ENCODE results near the gene HACD1. TPM values are rescaled to one million over a fixed set of nuclear protein-coding genes. Genes with fewer than 3 reads are reported as not detected.

HACD1 gene
- total RNA-seq: 100 to 1,000 TPM in 8 of 9 donors, 10 to 100 TPM in 1; 98.6 to 291 (median 155) TPM
- 100 to 1,000 TPM in 1 of 2 donors, 10 to 100 TPM in 1; 80.0 to 161 TPM for polyA plus RNA-seq
- long read RNA-seq, donor 1, transcript HACD1-201 (2 exons, 773 nt): major isoform, 5 of 21 reads
- long read RNA-seq, donor 1, partial matches to known transcripts: 4 of 21 reads
- long read RNA-seq, donor 1, other reads (novel, unspliced or antisense): 12 of 21 reads
- long read RNA-seq, donor 2, transcript HACD1-201 (2 exons, 773 nt): major isoform, 6 of 43 reads
- long read RNA-seq, donor 2, partial matches to known transcripts: 5 of 43 reads
- long read RNA-seq, donor 2, other reads (novel, unspliced or antisense): 30 of 43 reads
- long read RNA-seq, donor 3, partial matches to known transcripts: 2 of 24 reads
- long read RNA-seq, donor 3, other reads (novel, unspliced or antisense): 19 of 24 reads

DNA sequence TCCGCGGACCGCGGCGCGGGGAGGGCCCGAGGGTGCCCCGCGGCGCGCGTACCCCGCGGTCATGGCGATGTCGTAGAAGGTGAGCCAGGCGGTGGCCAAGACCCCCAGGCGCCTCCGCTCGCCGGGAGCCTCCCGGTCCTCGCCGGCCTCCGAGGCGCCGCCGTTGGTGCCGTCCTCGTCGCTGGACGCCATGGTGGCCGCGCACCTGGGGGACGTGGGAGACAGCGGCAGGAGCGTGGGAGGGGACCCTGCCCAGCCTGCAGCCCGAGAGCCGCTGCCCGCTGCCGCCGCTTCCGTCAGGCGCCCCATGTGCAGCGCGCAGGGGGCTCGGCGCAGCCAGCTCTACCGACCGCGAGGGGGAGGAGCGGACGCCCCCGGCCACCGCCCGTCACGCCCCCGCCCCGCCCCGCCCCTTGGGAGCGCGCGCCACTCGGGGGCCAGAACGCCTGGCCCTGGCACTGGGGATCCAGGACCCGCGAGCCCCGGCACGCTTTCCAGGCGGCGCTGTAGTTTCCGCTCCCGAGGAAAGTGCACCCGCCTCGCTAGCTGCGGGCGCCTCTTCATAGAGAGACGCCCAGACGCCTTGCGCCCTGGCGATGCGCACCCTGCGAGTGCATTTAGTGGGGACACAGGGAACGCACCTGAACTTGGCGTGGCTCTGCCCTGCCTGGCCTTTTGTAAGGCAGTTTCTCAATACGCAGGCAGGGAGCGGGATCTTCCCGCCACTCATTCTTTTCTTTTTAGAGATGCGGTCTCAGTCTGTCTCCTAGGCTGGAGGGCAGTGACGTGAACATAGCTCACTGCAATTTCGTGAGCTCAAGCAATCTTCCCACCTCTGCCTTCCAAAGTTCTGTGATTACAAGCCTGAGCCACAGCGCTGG lies at the start of gene HACD1:
Gene HACD1 (minus strand): TSS at position 344 of the 881 bp plus-strand sequence. CDS start 35 bp downstream, at position 309.
- peaks cover 0 to 7% (median 0%) of the 10 kb centered on the region in 12 donors for H3K9me3 ChIP-seq
- peak; percentile 52 to 90 (median 86) for ATAC-seq
- H3K36me3 ChIP-seq: peaks cover 0 to 13% (median 0%) of the 10 kb centered on the region in 9 donors
- peak; percentile 61 to 86 (median 79) for DNase-seq
- peaks cover 0 to 28% (median 4%) of the 10 kb centered on the region in 12 donors for H3K4me1 ChIP-seq
- 0 to 1% (median 1%) methylated on average over 13 to 92 of the region's 92 CpGs for WGBS, 4 donors
- intact Hi-C loops (cut with DNase I): loop anchor here in 4 of 10 donors (1.0 to 10.0 kb wide), 5 partner anchors 26 to 228 kb away; no protein-coding TSS in a partner anchor
- TF ChIP-seq POLR2A (IDR thresholded peaks at IDR 0.05) (peak in 1 of 2 donors; percentile 79), CTCF (IDR thresholded peaks at IDR 0.05) (peak in 5 of 12 donors; percentile 10 to 48 (median 41))
- peak within 1 kb of the TSS; percentile 66 to 96 (median 86) for H3K4me3 ChIP-seq
- H3K27ac ChIP-seq: peak within 1 kb of the TSS; percentile 85 to 99 (median 98)
- peaks cover 0 to 11% (median 0%) of the 10 kb centered on the region in 9 donors for H3K27me3 ChIP-seq

DNA sequence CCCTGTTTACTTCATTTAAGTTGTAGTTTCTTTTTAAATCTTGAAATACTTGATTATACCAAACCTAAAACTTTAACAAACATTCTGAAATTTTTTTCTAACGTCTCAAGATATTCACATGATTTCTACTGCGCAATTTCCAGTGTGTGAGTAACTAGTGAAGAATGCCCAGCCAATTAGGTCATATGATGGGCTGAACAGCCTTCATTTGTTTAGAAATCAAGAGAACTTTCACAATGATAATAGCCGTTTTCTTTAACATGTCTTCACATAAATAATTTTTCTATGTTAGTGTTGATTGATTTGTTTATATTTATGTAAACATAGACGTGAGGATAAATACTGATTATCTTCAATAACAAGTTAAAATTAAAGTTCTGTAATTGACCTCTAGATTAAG lies 48.6 kb upstream of the HACD1 start:
- WGBS, 4 donors: 32 to 50% (median 41%) methylated on average over 4 of the region's 4 CpGs
- intact Hi-C loops (cut with DNase I): no loop called here
- peaks cover 0 to 21% (median 15%) of the 10 kb centered on the region in 9 donors for H3K36me3 ChIP-seq
- H3K9me3 ChIP-seq: no peaks in the 10 kb centered on the region
- DNase-seq (no peak), ATAC-seq (peak in 3 of 4 donors; percentile 57 to 86 (median 74))
- H3K27ac ChIP-seq: peak overlapping the region; percentile 13 to 85 (median 56)
- H3K27me3 ChIP-seq: no peaks in the 10 kb centered on the region
- TF ChIP-seq POLR2A (IDR thresholded peaks at IDR 0.05): no peak
- no peak for TF ChIP-seq CTCF (IDR thresholded peaks at IDR 0.05)
- peaks cover 0 to 43% (median 24%) of the 10 kb centered on the region in 12 donors for H3K4me1 ChIP-seq
- peak overlapping the region in 2 of 12 donors; percentile 6 to 17 for H3K4me3 ChIP-seq

DNA sequence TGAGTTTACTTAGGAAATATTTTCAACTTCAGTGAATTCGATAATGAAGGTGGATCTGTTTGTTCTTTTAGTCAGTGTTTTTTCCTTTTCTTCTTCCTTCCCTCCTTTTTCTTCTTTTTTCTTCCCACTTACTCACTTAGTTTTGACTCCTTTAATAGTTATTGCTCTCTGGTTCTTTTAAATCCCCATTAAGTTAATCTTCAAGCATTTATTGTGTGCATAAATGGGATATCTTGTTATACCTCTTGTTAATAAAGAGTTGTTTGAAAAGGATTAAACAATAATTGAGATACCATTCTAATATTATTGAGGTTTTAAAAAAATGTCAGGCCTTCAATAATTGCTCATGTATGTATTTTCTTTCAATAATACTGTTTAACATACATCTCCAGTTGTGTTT lies 46.3 kb upstream of the HACD1 start:
- 80 to 88% (median 81%) methylated on average over 1 of the region's 1 CpG for WGBS, 4 donors
- H3K4me1 ChIP-seq: peaks cover 0 to 38% (median 16%) of the 10 kb centered on the region in 12 donors
- intact Hi-C loops (cut with DNase I): no loop called here
- peak overlapping the region in 2 of 12 donors; percentile 12 to 27 for H3K27ac ChIP-seq
- H3K4me3 ChIP-seq: no peak overlapping the region
- peaks cover 0 to 26% (median 16%) of the 10 kb centered on the region in 9 donors for H3K36me3 ChIP-seq
- TF ChIP-seq POLR2A (IDR thresholded peaks at IDR 0.05) (no peak), CTCF (IDR thresholded peaks at IDR 0.05) (no peak)
- no peak for DNase-seq
- ATAC-seq: no peak
- H3K9me3 ChIP-seq: peaks cover 0 to 3% (median 0%) of the 10 kb centered on the region in 12 donors
- no peaks in the 10 kb centered on the region for H3K27me3 ChIP-seq

Measured in heart left ventricle (tissue), 16 donors.